Astrocyte (in vitro differentiated cells and primary cell): Measurements from ENCODE around the gene ITPKA. TPM values are rescaled to one million over a fixed set of nuclear protein-coding genes. Genes with fewer than 3 reads are reported as not detected.

Experiments
- DNase-seq: peaks from one replicate; pipeline ENCODE4 v3.0.0-alpha.2; 2010; ENCODE audit warnings: low read depth
- FAIRE-seq: peaks from 2 replicates; lab custom pipeline; 2011; peaks lifted over from hg19 to GRCh38; lab: Jason Lieb, UNC
- H2AFZ ChIP-seq: 2 replicates; pipeline ENCODE4 v1.6.0; 2012; ENCODE audit warnings: low read depth, low read length, inconsistent platforms
- H3K27ac ChIP-seq: 2 replicates; pipeline ENCODE4 v1.5.1; 2011; ENCODE audit warnings: low read depth, low read length, inconsistent platforms
- H3K27me3 ChIP-seq: 2 replicates; pipeline ENCODE4 v1.6.0; 2011; ENCODE audit warnings: low read length, inconsistent platforms; ENCODE audit not compliant: insufficient read depth
- H3K36me3 ChIP-seq: 2 replicates; pipeline ENCODE4 v1.5.1; 2011; ENCODE audit warnings: low read length, inconsistent platforms; ENCODE audit not compliant: insufficient read depth
- H3K4me1 ChIP-seq: 2 replicates; pipeline ENCODE4 v1.5.1; 2011; ENCODE audit warnings: low read length, inconsistent platforms; ENCODE audit not compliant: insufficient read depth
- H3K4me2 ChIP-seq: 2 replicates; pipeline ENCODE4 v1.6.0; 2012; ENCODE audit warnings: low read length, inconsistent platforms
- H3K4me3 ChIP-seq: 2 replicates; pipeline ENCODE4 v1.5.1; 2011; ENCODE audit warnings: low read depth, mild to moderate bottlenecking, low read length, inconsistent platforms; ENCODE audit not compliant: insufficient read depth
- H3K79me2 ChIP-seq: 2 replicates; pipeline ENCODE4 v1.6.0; 2012; ENCODE audit warnings: mild to moderate bottlenecking, low read length, inconsistent platforms; ENCODE audit not compliant: insufficient read depth
- H3K9ac ChIP-seq: 2 replicates; pipeline ENCODE4 v1.6.0; 2012; ENCODE audit warnings: mild to moderate bottlenecking, low read length, inconsistent platforms
- H3K9me3 ChIP-seq: 2 replicates; pipeline ENCODE4 v1.5.1; 2012; ENCODE audit warnings: low read depth, mild to moderate bottlenecking, low read length, inconsistent platforms; ENCODE audit not compliant: insufficient read depth
- H4K20me1 ChIP-seq: 2 replicates; pipeline ENCODE4 v1.6.0; 2012; ENCODE audit warnings: low read length, inconsistent platforms; ENCODE audit not compliant: insufficient read depth
- H3K27ac Mint-ChIP-seq: one replicate; pipeline ENCODE4 v1.8.0; 2021; ENCODE audit warnings: mild to moderate bottlenecking, mixed read lengths; ENCODE audit not compliant: unreplicated experiment
- H3K27me3 Mint-ChIP-seq: one replicate; pipeline ENCODE4 v1.8.0; 2021; ENCODE audit warnings: low read depth, mixed read lengths; ENCODE audit not compliant: unreplicated experiment
- H3K36me3 Mint-ChIP-seq: one replicate; pipeline ENCODE4 v1.8.0; 2021; ENCODE audit warnings: low read depth, mixed read lengths; ENCODE audit not compliant: unreplicated experiment
- H3K4me1 Mint-ChIP-seq: one replicate; pipeline ENCODE4 v1.8.0; 2021; ENCODE audit warnings: low read depth, mixed read lengths; ENCODE audit not compliant: unreplicated experiment
- H3K4me3 Mint-ChIP-seq: one replicate; pipeline ENCODE4 v1.8.0; 2021; ENCODE audit warnings: mild to moderate bottlenecking, moderate library complexity, mixed read lengths; ENCODE audit not compliant: unreplicated experiment
- H3K9me3 Mint-ChIP-seq: one replicate; pipeline ENCODE4 v1.8.0; 2021; ENCODE audit warnings: mild to moderate bottlenecking, mixed read lengths; ENCODE audit not compliant: unreplicated experiment
- CTCF ChIP-seq: IDR thresholded peaks from 2 replicates; pipeline ENCODE4 v1.5.1; 2011; ENCODE audit warnings: low read depth, mild to moderate bottlenecking, inconsistent platforms, low read length, moderate library complexity; ENCODE audit not compliant: insufficient read depth
- EZH2 ChIP-seq: IDR thresholded peaks from 2 replicates; pipeline ENCODE4 v1.6.1; 2012; ENCODE audit warnings: mild to moderate bottlenecking, low read length, inconsistent platforms; ENCODE audit not compliant: insufficient read depth
- total RNA-seq: library from RNA; stranded (reverse); gene quantifications from 2 replicates; pipeline ENCODE4 v1.2.1, GENCODE V29; 2021

Gene ITPKA
- total RNA-seq, 1 donor from 2014 or later = 1.2 TPM

- Histone ChIP-seq H3K4me1 (no peaks in the 10 kb centered on the region), H3K36me3 (peaks cover 31% of the 10 kb centered on the region), H3K9ac (no peak overlapping the region), H3K4me2 (no peak overlapping the region), H3K9me3 (no peaks in the 10 kb centered on the region), H4K20me1 (no peaks in the 10 kb centered on the region), H3K27me3 (no peaks in the 10 kb centered on the region), H3K27ac (no peak overlapping the region), H3K4me3 (no peak overlapping the region), H2AFZ (no peak overlapping the region), H3K79me2 (no peaks in the 10 kb centered on the region)
- no peak for DNase-seq
- H3K27me3 Mint-ChIP-seq = no peaks in the 10 kb centered on the region
- H3K27ac Mint-ChIP-seq = no peak overlapping the region
- H3K4me1 Mint-ChIP-seq = peaks cover 5% of the 10 kb centered on the region
- no peak for FAIRE-seq
- no peaks in the 10 kb centered on the region for H3K9me3 Mint-ChIP-seq
- TF ChIP-seq EZH2 (no peak), CTCF (no peak)
- H3K4me3 Mint-ChIP-seq = no peak overlapping the region
- peaks cover 39% of the 10 kb centered on the region for H3K36me3 Mint-ChIP-seq
Measured at GRCh38 chr15:41482110-41482877, 11.4 kb upstream of the ITPKA start.

GRCh38 chr15:41483115-41483514 lies 10.6 kb upstream of the ITPKA start:
- H3K27me3 Mint-ChIP-seq = no peaks in the 10 kb centered on the region
- FAIRE-seq (no peak), DNase-seq (no peak)
- peaks cover 31% of the 10 kb centered on the region for H3K36me3 ChIP-seq
- H3K79me2 ChIP-seq = no peaks in the 10 kb centered on the region
- H3K27ac ChIP-seq = no peak overlapping the region
- H3K4me2 ChIP-seq = no peak overlapping the region
- no peak overlapping the region for H3K4me3 ChIP-seq
- no peaks in the 10 kb centered on the region for H4K20me1 ChIP-seq
- H3K9ac ChIP-seq = no peak overlapping the region
- no peaks in the 10 kb centered on the region for H3K27me3 ChIP-seq
- H3K4me1 Mint-ChIP-seq = peaks cover 5% of the 10 kb centered on the region
- no peak overlapping the region for H3K4me3 Mint-ChIP-seq
- peaks cover 36% of the 10 kb centered on the region for H3K36me3 Mint-ChIP-seq
- no peaks in the 10 kb centered on the region for H3K9me3 ChIP-seq
- no peak overlapping the region for H3K27ac Mint-ChIP-seq
- H2AFZ ChIP-seq = no peak overlapping the region
- TF ChIP-seq EZH2 (no peak), CTCF (no peak)
- H3K9me3 Mint-ChIP-seq = no peaks in the 10 kb centered on the region
- no peaks in the 10 kb centered on the region for H3K4me1 ChIP-seq

- FAIRE-seq (no peak), DNase-seq (no peak)
- Histone ChIP-seq H3K4me2 (no peak overlapping the region), H3K27me3 (no peaks in the 10 kb centered on the region), H3K36me3 (peaks cover 28% of the 10 kb centered on the region), H3K9ac (no peak overlapping the region), H3K4me1 (no peaks in the 10 kb centered on the region), H3K4me3 (no peak overlapping the region), H3K9me3 (no peaks in the 10 kb centered on the region), H3K79me2 (no peaks in the 10 kb centered on the region), H4K20me1 (no peaks in the 10 kb centered on the region), H3K27ac (no peak overlapping the region), H2AFZ (no peak overlapping the region)
- Mint-ChIP-seq H3K27ac (no peak overlapping the region), H3K4me1 (peaks cover 4% of the 10 kb centered on the region), H3K9me3 (no peaks in the 10 kb centered on the region), H3K36me3 (peaks cover 36% of the 10 kb centered on the region), H3K4me3 (no peak overlapping the region), H3K27me3 (no peaks in the 10 kb centered on the region)
- TF ChIP-seq EZH2 (no peak), CTCF (no peak)
Measured at GRCh38 chr15:41483519-41483918, 10.2 kb upstream of the ITPKA start.
